Left lung (tissue), 10 donors: Measurements from ENCODE around the gene SMTNL2. TPM values are rescaled to one million over a fixed set of nuclear protein-coding genes. Genes with fewer than 3 reads are reported as not detected.

Source experiments
- ATAC-seq: fragments of 200-7000 bp; cut with Tn5 transposase; one replicate; pipeline ENCODE4 v1.9.1; 2020; ENCODE audit warnings: moderate library complexity
- DNase-seq, 4 donors: peaks; one replicate each; pipeline ENCODE4 v3.0.0-alpha.2; 2013 to 2020
- H3K27ac ChIP-seq, 2 donors: fragments of 200-600 bp; sonication (generic) in 1 of 2; one replicate each; pipeline versions ENCODE4 v1.5.0 to v1.8.0; 2020 to 2021
- H3K27me3 ChIP-seq, 2 donors: fragments of 200-600 bp; sonication (generic) in 1 of 2; one replicate each; pipeline versions ENCODE4 v1.5.0 to v1.8.0; 2020 to 2021
- H3K36me3 ChIP-seq, 2 donors: fragments of 200-600 bp; sonication (generic) in 1 of 2; one replicate each; pipeline versions ENCODE4 v1.5.0 to v1.8.0; 2020 to 2021
- H3K4me1 ChIP-seq, 2 donors: fragments of 200-600 bp; one replicate each; pipeline ENCODE4 v1.8.0; 2021
- H3K4me3 ChIP-seq, 2 donors: fragments of 200-600 bp; sonication (generic) in 1 of 2; one replicate each; pipeline versions ENCODE4 v1.5.0 to v1.8.0; 2020 to 2021; ENCODE audit warnings: mild to moderate bottlenecking in 1 of 2
- H3K9me3 ChIP-seq, 2 donors: fragments of 200-600 bp; sonication (generic) in 1 of 2; one replicate each; pipeline versions ENCODE4 v1.5.0 to v1.8.0; 2020 to 2021
- CTCF ChIP-seq, 2 donors: fragments of 200-600 bp; sonication (generic) in 1 of 2; IDR thresholded peaks; one replicate each; pipeline versions ENCODE4 v1.5.0 to v1.8.0; 2021; ENCODE audit warnings: antibody characterized with exemption in 2 of 2
- intact Hi-C, 2 donors: fragments of 100-400 bp; cut with DNase I; formaldehyde crosslinking; loops; one replicate each; pipeline versions ENCODE4 v1.11.2 to v1.14.2; 2022
- polyA plus RNA-seq, 6 donors: library from polyadenylated mRNA; unstranded; fragments of 120-200 nt; gene quantifications; one replicate each; pipeline ENCODE4 v1.2.1, GENCODE V29; 2013; ENCODE audit not compliant: insufficient read length in 6 of 6
- total RNA-seq, 2 donors: library from RNA; stranded (reverse); fragmentation: NEBNext Ultra II Directional; extraction: Animal tissue kit (Norgen Biotek cat#: 25700); gene quantifications; one replicate each; pipeline ENCODE4 v1.2.1, GENCODE V29; 2021
- donor health status: DM: no; HTN: yes; CAD: no.
- donor health status: DM: no; HTN: no; CAD: no.

The SMTNL2 gene
- total and polyA plus RNA-seq, 8 donors: 5.5 to 25.8 (median 21.2) TPM

DNA sequence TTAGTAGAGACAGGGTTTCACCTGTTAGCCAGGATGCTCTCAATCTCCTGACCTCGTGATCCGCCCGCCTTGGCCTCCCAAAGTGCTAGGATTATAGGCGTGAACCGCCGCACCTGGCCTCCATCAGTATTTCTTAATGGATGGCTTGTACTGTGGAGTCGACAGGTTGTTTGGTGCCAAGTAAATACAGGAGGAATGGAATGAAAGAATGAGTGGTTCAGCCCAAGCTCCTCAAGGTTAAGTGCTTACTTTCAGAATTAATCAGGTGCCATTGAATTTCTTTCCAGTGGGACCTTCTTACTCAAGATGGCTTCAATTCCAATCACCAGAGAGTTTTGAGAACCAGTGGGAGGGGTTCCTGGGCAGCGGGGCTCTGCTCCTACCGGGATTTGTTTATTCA lies 32.1 kb downstream of the SMTNL2 start:
- ATAC-seq (peak; percentile 93), DNase-seq (peak in 1 of 4 donors; percentile 53)
- Histone ChIP-seq H3K4me1 (no peaks in the 10 kb centered on the region), H3K27me3 (no peaks in the 10 kb centered on the region), H3K36me3 (no peaks in the 10 kb centered on the region), H3K9me3 (no peaks in the 10 kb centered on the region), H3K4me3 (no peak overlapping the region), H3K27ac (no peak overlapping the region)
- TF ChIP-seq CTCF (IDR thresholded peaks at IDR 0.05): no peak
- intact Hi-C loops: no loop called here

GRCh38 chr17:4617090-4617489 lies 32.8 kb downstream of the SMTNL2 start:
- DNase-seq (no peak), ATAC-seq (no peak)
- no peak for TF ChIP-seq CTCF (IDR thresholded peaks at IDR 0.05)
- no peaks in the 10 kb centered on the region for H3K27me3 ChIP-seq
- intact Hi-C loops: no loop called here
- no peak overlapping the region for H3K27ac ChIP-seq
- H3K4me1 ChIP-seq: no peaks in the 10 kb centered on the region
- H3K9me3 ChIP-seq: peaks cover 0 to under 1% of the 10 kb centered on the region in 2 donors
- no peaks in the 10 kb centered on the region for H3K36me3 ChIP-seq
- H3K4me3 ChIP-seq: no peak overlapping the region

DNA sequence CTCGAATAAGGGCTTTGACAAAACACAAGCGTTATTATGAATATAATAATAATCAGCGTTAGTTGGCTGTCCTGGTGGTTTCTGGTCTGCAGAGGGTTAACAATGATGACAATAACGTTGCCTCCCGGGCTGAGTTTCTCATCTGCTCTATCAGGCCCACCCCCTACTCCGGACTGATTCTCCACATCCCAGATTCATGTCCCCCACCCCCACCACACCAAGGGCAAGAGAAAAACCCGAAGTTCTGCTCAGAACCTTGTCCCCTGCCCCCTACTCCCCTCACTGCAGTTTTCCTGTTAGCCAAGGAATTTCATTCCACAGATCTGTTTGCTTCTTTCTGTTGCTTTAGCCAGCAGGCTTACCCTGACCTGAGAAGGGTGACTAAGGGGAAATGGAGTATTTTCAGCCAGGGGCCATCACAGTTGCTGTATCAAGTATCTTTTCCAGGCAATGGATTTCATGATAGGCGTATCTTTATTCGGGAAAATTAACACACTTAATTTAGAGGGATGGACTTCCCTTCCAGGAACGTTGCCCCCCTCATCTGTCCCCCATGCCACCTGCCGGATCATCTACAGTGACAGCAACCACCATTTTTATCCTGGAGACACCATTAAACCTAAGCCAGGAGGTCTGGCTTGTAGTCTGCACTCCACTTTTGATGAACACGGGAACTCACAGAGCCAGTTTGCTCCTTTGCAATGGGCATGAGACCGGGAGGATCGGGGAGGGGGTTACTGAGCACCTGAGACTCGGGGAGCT lies 33.4 kb downstream of the SMTNL2 start:
- Histone ChIP-seq H3K9me3 (peaks cover 0 to 5% of the 10 kb centered on the region in 2 donors), H3K36me3 (no peaks in the 10 kb centered on the region), H3K27ac (no peak overlapping the region), H3K27me3 (no peaks in the 10 kb centered on the region), H3K4me3 (no peak overlapping the region), H3K4me1 (no peaks in the 10 kb centered on the region)
- intact Hi-C loops: no loop called here
- TF ChIP-seq CTCF (IDR thresholded peaks at IDR 0.05): no peak
- DNase-seq: no peak
- no peak for ATAC-seq

DNA sequence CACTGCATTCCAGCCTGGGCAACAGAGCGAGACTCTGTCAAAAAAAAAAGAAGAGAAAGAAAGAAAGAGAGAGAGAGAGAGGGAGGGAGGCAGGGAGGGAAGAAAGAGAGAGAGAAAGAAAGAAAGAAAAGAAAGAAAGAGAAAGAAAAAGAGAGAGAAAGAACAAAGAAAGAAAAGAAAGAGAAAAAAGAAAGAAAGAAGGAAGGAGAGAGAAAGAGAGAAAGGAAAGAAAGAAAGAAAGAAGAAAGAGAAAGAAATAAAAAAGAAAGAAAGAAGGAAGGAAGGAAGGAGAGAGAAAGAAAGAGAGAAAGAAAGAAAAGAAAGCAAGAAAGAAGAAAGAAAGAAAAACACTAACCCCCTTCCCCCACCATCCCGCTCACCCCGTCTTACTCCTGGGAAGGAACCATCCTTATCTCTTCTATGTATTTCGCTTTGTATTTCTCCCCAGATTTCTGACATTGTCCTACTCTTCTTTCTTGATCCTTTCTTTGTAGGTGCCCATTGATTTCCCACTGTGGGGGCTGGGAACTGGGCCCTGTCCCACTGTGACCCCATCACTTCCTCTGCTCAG lies 36.3 kb downstream of the SMTNL2 start:
- DNase-seq: no peak
- H3K4me3 ChIP-seq: no peak overlapping the region

More for the DNA sequence above, 36.3 kb downstream of the SMTNL2 start:
- no peaks in the 10 kb centered on the region for H3K36me3 ChIP-seq
- no peak for TF ChIP-seq CTCF (IDR thresholded peaks at IDR 0.05)
- no peak for ATAC-seq
- peaks cover 3 to 6% of the 10 kb centered on the region in 2 donors for H3K4me1 ChIP-seq
- H3K27ac ChIP-seq: no peak overlapping the region
- H3K27me3 ChIP-seq: peaks cover 0 to under 1% of the 10 kb centered on the region in 2 donors
- intact Hi-C loops: no loop called here
- peaks cover 0 to 5% of the 10 kb centered on the region in 2 donors for H3K9me3 ChIP-seq
